NCI-H460 (cell line): ENCODE data around the gene KCNJ18. TPM values are rescaled to one million over a fixed set of nuclear protein-coding genes. Genes with fewer than 3 reads are reported as not detected.
"Not testable (repeated sequence)": the region's sequence is repeated elsewhere in the genome, so short reads cannot be mapped to it uniquely, and the experiment has no call there.

Source experiments
- DNase-seq: peaks from one replicate; pipeline ENCODE4 v3.0.0-alpha.2; 2016; ENCODE audit warnings: low read depth; ENCODE audit errors: extremely low read depth
- polyA plus RNA-seq: library from polyadenylated mRNA; depleted of rRNA; stranded (reverse); fragments of >200 nt; gene quantifications from 2 replicates; pipeline ENCODE4 v1.2.3, GENCODE V29; 2014; cell fraction: nucleus; rRNA removed
- total RNA-seq: library from RNA; depleted of rRNA; stranded (reverse); fragments of >200 nt; shearing (Covaris generic); gene quantifications from 2 replicates; pipeline ENCODE4 v1.2.3, GENCODE V29; 2014; rRNA removed

KCNJ18 gene
- total RNA-seq, result not detected in 2 replicates
- polyA plus RNA-seq, result not detected in 2 replicates

DNA sequence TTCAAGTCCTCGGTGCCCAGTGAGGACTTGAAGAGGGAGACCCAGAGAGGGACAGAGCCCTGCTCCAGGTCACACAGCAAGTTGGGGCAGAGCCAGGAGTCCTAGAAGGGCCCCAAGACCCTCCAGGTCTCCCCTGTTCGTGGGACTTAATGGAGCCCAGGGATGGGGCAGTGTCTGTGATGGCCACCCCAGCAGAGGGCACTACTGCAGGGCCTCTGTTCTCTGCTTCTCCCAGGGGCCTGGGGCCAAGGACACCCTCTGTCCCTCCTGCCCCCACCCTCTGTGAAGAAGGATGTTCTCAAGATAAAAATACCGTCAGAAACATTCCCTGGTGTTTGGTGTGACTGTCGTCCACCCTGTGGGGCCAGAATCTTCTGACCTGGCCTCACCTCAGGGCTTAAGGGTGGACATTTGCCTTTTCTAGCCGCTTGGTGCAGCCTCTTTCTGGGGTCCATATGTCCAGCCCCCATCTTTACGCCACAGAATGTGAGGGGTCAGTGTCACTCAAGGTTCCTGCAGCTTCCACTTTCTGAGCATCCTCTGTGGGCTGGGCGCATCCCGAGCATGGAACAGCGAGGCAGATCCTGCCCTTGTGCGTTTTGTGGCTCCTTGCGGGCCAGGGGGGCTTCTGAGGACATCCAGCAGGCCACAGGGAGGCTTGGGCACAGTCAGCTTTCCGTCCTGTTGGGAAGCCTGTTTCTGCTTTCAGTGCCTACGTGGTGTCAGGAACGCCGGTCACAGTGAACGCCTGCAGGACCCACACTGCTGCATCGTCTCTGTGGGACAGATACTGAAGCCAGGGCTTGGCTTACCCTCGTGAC, at the start of gene KCNJ18:
KCNJ18 (plus strand) TSS at position 641 of the 821 bp plus-strand sequence. CDS start 10,264 bp downstream, outside the sequence.
- not testable (repeated sequence) for DNase-seq

DNA sequence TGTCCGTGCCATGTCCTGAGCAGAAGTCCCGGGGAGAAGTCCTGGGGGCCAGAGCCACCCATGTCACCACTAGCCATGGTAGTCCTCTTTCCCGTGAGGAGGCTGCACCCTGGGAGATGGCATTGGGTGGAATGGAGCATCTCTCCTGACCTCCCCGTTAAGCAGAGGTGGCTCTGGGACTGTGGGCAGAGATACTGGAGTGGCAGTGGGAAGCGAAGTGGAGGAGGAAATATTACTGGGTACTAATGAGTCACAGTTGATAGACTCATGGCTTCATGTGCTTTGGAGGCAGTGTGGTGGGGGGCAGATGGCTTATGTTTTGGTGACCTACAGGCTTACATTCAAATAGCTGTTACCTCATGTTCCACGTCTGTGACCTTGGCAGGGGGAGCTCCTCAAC, 44.2 kb upstream of the KCNJ18 start:
- not testable (repeated sequence) for DNase-seq

DNA sequence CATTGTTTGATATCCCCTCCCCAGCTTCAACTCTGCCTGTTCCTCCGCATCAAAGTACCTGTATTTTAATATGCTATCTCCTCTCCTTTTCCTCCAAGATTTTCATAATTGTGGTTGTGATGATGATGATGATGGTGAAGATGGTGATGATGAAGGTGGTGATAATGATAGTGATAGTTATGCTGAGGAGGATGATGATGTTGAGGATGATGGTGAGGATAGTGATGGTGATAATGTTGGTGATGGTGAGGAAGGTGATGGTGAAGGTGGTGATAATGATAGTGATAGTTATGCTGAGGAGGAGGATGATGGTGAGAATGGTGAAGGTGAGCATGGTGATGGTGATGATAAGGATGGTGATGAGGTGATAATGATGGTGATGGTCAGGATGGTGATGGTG, 42.3 kb upstream of the KCNJ18 start:
- not testable (repeated sequence) for DNase-seq

DNA sequence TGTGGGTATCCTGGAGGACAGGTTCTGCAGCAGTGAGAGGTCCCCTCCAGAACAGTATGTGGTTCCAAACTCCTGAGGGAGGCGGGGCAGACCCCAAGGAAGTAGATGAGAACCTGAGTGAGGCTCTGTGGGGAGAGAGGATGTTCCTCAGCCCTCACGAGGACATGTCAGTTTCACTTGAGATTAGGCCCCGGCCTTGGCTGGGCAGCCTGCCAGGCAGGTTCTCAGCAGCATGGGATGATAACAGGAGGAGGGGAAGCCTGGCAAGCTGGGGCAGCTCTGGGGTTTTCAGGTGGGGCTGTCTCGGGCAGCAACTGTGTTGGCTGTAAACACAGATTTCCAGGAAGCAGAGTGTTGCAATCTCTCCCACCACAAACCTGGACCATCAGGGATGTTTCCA, 40.3 kb upstream of the KCNJ18 start:
- not testable (repeated sequence) for DNase-seq

DNA sequence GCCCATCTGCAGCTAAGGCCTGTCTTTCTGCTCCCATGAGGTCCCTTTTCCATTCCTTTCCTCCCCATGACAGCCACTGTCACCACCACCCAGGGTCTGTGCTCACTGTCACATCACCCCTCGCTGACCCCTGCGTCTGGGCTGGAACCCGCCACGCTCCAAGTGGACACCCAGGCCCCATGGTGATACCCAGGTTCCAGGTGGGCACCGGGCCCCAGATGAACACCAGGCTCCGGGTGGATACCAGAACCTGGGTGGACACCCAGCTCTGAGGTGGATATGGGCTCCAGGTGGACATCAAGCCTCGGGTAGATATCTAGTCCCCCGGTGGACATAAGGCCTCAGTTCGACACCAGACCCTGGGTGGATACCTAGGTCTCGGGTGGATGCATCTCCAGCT, 39.1 kb upstream of the KCNJ18 start:
- DNase-seq, result not testable (repeated sequence)

DNA sequence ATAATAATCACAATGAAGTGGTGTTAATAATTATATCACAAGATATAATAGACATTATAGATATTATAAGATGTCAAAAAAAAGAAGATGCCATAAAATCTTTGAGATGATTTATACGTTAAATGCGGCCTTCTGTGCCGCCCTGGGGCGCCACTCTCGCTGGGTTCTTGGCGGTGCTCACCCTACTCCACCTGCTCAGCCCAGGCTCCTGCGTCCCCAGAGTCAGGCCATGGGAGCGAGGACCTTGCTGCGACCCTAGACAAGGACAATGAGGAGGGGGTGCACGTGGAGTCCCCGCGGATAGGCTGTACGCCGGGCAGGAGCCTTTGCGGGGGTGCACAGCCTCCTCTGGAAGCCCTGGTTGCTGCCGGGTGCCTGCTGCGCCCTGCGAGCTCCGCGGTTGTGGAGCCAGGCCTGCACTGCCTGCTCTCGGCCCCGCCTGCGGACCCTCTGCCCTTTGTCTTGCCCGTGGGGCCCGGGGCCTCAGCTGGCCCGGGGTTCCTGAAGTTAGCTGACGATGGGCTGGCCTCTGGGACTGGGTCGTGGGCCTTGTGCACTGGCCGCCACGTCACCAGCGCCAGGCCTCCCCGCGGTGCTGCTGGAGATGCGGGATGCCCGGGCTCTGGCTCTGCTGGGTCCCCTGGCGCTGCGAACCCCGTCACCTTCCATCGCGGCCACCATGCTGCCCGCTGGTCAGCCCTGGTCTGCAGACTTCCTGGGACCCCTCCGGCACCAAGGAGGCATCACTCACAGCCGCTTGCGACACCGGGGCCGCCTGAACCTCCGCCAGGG, 35.6 kb upstream of the KCNJ18 start:
- not testable (repeated sequence) for DNase-seq

DNA sequence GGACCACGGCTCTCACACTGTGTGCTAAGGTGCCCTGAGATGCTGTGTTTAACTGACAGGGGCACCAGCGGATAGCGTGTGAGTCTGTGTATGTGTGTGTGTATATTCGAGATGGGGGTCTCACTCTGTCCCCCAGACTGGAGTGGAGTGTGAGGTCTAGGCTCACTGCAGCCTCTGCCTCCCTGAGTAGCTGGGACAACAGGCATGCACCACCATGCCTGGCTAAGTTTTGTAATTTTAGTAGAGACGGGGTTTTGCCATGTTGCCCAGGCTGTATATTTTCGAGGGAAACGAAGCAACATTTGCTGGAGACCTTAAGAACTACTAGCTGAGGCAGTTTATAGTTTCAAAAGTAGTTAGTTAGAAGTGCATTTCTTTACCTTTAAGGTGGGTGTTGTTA, 32.7 kb upstream of the KCNJ18 start:
- not testable (repeated sequence) for DNase-seq

DNA sequence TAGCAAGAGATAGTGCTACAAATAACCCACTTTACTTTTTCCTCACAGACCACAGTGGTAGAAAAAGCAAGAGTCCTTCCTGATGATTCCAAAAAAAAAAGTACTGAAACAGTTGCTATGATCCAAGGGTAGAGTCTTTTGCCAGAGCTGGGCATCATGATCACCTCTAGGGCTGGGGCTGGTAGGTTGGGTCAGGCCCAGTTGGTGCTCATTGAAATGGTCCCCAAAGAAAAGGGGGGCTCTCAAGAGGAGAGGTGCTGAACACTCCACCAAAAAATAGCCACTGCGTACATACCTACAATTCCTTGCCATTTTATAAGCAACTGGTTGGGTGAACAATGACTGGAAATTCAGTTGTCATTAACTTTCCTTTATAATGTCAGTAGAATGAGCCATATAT, 30.9 kb upstream of the KCNJ18 start:
- not testable (repeated sequence) for DNase-seq

DNA sequence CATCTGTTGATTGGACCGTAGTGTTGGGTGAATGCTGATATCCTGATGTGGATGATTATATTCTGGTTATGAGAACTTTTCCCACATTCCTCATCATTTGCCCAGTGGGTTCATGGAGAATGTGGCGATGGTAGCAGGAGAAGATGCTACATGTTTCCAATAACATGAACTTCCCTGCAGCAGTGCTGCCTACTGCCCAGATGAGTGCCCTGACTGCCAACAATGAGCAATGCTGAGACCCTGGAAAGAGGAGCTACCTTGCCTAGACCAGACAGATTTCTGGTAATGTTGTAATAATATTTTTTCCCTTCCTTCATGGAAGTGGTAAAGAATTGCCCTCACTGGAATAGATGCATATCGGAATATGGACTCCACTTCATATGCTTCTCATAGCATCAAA, 29.2 kb upstream of the KCNJ18 start:
- DNase-seq, result not testable (repeated sequence)

DNA sequence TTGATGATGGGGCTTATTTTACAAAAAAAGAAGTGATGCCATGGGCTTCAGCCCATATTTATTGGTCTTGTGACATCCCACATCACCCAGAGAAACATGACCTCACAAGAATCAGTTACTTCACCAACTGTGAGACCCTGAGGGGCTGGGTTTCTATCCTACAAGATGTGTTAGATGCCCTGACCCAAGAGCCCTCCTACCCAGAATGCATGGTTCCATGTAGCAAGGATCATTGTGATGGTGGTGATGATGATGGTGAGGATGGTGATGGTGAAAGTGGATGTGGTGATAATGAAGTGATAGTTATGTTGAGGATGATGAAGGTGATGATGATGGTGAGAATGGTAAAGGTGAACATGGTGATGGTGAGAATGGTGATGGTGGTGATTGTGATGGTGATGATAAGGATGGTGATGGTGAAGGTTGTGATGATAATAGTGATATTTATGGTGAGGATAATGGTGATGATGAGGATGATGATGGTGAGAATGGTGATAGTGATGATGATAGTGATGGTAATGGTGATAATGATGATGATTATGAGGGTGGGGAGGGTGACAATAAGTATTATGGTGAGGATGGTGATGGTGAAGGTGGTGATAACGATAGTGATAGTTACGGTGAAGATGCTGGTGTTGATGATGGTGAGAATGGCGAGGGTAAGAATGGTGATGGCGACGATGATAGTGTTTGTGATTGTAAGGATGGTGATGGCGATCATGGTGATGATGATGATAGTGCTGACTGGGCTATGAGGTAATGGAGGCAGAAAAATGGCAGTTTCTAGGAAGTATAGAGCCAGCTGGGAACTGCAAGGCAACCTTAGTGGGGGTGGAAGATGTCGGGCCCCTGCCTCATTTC, 28.5 kb upstream of the KCNJ18 start:
- not testable (repeated sequence) for DNase-seq

DNA sequence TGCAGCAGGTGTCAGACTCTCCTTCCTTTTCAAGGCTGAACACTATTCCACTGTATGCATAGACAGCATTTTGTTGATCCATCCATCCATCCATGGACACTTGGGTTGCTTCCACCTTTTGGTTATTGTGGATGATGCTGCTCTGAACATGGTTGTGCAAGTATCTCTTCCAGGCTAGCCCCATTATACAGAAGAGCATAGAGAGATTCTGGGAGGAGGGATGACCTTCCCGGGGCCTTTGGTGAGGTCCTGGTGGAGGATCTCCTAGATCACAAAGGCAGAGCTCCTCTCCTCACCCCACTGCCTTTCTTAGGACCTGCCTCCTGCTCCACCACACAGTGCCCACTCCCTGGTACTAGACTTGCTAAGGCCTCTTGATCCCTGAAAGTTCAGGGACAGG, 27.2 kb upstream of the KCNJ18 start:
- not testable (repeated sequence) for DNase-seq

DNA sequence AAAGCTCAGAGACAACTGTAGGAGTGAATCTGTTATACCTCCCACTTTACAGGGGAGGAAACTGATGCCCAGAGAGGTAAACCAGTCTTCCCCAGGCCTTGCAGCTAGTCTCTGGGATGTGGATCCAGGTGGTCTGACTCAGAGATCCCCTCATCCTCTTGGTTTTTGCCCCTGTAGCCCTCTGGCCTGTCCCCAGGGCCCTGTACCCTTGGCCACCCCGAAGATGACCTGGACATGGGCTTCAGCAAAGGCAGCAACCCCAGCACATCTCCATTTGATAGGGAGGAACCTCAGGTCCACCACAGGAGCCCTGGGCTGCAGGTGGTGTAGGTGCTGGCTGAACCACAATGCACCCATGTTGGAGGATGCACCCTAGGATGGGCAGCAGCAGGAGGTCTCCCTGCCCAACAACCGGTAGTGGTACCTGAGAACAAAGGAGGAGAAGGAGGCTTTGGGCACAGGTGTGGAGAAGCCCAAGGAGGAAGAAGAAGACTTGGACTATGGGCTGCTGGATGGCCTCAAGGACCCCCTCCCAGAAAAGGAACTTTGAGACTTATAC, 26.3 kb upstream of the KCNJ18 start:
- DNase-seq, result not testable (repeated sequence)

DNA sequence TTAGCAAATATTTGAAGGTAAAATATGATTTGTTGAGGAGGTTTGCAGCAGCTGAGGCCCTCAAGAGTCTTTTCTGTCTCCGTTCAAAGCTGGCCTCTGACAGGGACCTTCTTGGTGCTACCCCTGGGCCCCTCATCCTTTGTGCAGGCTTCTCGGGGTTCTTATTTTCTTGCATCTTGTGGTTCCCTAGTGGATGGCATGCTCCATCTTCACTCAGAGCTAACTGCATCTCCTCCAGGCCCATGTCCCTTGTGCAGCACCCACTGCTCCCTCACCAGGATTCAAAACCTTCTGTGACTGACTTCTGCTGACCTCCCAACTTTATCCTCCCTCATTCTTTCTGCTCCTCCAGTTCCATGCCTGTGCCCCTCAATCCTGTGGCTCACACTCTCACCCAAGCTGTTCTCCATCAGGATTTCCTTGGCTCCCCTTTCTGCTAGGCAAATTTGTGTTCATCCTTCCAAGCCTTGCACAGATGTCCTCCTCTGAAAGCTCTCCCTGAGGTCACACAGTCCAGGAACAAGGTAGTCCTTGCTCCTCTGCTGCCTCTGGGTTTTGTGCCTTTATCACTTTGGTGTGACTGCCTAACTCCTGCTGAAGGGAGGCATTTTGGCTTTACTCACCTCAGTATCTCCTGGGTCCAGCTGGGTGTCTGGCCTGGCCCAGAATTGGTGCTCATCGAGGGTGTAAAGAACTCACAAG, 25.5 kb upstream of the KCNJ18 start:
- DNase-seq, result not testable (repeated sequence)

DNA sequence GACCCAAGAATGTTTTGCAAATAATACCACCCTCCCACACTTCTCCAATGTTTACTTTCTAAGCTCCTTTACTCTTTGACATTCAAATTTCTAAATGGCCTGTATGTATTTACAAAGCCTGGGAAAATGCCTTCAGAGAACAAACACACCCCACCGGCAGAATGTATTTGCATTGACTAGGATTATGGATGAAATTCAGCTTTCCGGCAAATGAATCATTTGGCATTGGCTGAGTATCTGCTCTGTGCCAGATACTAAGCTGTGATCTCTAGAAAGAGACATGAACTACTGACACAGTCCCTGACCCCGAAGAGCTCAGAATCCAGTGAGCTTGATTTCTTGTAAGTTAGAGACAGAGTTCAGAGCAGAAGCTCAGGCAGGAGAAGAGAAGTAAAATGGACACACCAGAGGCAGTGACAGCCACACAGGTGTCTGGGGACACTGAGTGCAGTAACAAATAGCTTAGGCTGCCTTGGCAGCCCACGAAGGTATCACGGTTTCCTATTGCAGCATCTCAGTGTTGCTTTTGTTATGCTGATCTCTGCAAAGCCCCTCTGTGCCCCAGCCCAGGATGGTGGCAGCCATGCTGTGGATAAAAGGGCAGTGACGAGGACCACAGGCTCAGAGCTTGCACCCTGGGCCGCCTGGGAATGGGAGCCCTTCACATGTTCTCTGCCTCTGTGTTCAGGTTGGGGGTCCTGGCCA, 24.8 kb upstream of the KCNJ18 start:
- DNase-seq, result not testable (repeated sequence)

DNA sequence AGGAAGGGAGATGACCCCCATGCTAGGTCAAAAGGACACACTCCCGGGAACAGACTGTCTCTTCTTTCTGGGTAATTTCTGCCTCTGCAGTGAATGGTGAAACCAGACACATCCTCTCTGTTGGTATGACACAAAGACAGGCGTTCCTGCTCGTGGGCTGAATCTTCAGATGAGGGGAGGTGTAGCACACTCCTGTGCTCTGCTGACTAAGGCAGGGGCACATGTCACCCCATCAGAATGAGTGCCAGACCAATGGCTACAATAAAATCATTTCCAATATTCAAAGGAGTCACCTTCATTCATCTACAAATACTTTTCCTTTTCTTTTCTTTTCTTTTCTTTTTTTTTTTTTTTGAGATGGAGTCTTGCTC, 24.2 kb upstream of the KCNJ18 start:
- DNase-seq, result not testable (repeated sequence)

DNA sequence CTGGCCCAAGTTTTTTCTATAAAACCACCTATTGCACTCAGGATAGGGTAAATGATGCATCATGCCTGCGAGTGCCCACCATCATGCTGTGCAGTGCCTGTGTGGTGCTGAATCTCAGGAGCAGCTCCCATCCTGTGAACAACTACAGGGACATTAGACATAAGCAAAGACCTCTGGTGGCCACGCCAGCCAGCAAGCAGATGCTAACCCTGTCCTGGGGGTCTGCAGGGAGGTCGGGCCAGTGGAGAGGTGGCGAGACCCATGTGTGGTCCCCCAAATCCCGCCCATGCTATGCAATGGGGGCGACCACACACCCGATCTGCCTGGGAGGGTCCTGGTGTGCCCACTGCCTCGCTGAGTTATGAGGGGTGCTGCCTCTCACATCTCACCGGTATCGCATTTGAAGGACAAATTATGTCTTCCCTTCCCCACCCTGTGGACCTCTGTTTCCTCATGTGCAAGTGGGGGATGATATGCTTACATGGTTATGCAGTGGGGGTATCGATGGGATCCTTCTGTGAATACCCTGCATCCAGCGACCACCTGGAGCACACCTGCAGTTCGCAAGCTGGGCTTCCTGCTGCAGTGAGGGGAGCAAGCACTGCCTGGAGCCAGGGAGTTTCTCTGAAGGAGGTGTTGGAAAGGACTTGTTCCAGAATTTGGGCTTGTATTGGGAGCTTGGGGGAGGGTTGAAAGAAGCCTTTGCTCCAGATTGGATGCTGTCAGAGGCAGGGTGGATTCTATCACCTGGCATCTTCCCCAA, 23.4 kb upstream of the KCNJ18 start:
- DNase-seq, result not testable (repeated sequence)

DNA sequence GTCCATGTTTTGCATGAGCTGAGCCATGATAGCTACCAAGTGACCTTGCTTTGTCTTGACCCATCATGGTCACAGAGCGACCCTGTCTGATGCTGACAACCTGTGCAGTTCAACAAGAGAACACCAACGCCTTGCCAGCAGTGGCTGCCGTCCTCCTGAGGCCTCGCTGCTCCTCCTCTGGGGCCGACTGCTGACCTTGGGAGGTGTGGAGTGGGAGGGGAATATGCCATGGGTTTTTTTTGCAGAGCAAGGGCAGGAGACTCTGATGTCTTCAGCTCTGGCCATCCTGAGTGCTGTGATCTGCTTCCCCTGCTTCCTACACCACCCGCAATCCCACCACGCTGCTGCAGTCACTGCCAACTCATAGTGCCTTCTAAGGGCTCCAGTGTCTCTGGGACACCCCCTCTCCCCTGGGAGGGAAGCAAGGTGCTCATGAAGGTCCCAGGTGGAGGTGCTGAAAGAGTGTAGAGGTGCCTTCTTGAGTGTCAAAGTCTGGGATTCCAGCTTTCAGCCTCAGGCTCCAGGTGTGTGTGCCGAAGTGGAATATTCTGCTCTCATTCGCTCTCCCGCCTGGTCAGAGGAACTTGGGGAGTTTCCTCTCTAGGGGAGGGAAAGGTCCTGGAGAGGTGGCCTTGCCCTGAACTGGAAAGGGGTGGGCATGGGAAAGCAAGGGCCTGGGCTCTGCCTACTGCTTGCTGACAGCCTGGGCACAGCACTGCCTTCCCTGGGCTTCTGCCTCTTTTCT, 22.5 kb upstream of the KCNJ18 start:
- DNase-seq, result not testable (repeated sequence)
